Stimulated activated CD8-positive, alpha-beta memory T cell treated with anti-CD3 and anti-CD28 coated beads, Interleukin-12 subunit alpha, Interleukin-12 subunit beta, amount 100 ng/mL, for 4 hours (primary cell): ENCODE data around the gene GLRB.
"Not testable (repeated sequence)": the region's sequence is repeated elsewhere in the genome, so short reads cannot be mapped to it uniquely, and the experiment has no call there.

Experiments
- DNase-seq: peaks from one replicate; pipeline ENCODE4 v3.0.0-alpha.2; 2020; ENCODE audit warnings: low read depth

The GLRB gene

DNA sequence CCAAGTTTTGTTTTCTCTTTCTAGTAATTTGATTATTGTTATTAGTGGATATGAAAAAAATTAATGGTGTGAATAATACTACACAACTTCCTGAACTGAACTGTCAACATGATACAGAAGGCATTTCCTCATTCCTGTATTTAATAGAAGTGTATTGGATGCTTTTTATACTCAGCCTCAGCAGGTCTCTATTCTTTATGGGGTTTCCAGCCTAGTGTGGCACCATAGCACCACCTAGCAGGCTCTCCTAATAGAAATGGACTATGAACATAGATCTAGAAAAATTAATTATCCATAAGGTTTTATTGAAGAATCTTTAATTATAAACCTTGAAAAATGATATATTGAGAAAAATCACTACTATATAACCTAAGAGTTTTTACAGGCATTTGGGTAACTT, 52.4 kb downstream of the GLRB start:
- no peak for DNase-seq

DNA sequence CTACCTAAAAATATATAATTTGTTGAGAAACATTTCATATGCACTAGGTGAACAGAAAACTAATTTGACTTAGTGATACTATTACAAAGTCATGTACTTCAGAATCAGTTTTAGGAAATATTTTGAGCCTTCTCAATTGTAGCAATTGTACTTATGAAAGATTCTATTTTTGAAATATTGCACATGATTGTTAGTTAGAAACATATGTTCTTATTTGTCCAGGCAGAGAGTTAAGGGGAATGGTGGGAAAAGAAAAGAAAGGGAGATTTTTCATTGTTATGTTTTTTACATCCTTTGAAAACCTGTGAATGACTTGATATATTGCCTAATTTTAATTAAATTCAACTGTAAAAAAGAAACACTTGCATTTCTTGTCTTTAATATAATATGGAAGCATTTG, 66.0 kb downstream of the GLRB start:
- no peak for DNase-seq

DNA sequence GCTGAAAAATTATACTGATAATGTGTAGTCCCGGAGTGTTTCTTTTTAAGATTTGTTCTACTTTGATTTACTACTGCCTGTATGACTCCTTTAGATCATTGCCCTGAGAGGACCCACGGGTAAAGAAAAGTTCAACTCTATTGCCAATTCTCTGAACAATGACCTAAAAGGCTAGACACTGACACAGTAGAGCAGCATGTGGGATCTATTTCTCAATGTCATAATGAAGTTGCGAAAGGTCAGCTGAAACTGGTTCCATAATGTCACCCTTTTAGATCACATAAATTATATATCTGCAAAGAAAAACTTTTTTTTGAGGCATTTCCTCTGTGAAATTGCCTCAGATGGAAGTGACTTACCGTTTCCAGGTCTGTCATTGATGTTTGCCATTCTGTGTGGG, 67.4 kb downstream of the GLRB start:
- no peak for DNase-seq

DNA sequence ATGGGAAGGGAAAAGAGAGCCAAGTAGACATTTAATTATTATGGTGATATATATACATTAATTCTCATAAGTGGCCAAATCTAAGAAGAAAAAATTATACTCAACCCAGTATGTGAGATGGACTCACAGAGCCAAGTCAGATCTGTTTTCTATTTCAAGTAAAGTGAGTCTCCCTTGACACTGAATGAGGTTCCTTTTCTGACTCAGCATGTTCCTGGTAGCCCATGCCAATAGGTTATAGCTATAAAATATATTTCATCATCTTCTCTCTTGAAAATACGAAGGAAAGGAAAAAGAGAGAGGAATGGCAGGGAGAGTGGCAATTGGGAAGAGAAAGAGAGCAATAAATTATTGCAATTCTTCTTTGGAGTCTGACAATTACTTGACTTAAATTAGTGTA, 75.8 kb downstream of the GLRB start:
- no peak for DNase-seq

DNA sequence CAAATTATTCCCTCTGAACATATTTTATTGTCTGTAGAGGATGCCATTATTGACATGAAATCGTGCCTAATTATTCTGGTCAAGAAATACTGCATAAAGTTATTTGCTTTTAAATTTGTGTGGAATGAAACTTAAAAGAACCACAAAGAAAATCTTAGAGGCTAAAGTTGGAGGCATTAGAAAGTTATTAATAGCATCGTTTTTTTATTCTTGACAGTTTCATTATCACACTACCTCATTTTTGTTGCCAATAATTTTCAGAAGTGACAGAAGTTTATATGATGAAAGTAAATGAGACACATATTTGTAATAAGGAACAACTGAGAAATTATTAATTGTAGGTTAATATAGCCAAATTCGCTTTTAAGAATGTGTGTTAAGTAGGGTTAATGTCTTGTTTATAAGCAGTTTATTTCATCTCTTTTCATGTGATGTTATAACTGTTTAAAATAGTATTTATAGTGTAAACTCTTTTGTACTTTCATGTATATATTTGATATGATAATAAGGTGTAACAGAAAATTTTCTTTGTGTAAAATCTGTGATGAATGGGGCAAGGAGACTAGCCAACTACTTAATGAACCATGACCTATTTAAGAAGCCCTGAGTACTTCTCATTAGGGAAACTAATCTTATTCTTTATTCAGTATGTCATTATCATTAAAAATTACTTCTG, 90.1 kb downstream of the GLRB start:
- no peak for DNase-seq

DNA sequence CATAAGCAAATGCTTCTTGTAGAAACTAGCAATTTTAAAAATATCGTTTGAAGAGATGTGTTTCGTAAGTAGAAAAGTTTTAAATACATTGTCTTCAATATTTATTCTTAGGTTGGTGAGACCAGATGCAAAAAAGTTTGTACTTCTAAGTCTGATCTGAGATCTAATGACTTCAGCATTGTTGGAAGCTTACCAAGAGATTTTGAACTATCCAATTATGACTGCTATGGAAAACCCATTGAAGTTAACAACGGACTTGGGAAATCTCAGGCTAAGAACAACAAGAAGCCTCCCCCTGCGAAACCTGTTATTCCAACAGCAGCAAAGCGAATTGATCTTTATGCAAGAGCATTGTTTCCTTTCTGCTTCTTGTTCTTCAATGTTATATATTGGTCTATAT, 94.4 kb downstream of the GLRB start:
- DNase-seq: no peak

DNA sequence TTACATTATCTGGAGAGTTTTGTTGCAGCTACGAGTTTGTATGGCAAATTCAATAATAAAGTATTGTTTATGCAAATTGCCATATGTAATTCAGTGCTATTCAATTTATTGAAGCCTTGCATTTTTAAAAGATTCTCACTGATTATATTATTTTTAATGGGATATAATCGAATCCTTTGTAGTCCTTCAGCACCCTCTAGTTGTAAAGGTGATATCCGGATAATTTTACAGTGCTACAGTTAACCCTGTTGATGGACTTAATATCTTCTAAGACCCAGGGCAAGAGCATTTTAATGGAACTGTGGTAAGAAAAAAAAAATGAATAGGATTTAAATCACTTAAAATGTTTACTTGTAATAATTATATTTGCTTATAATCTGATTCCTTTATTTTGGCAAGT, 96.1 kb downstream of the GLRB start:
- DNase-seq: no peak

DNA sequence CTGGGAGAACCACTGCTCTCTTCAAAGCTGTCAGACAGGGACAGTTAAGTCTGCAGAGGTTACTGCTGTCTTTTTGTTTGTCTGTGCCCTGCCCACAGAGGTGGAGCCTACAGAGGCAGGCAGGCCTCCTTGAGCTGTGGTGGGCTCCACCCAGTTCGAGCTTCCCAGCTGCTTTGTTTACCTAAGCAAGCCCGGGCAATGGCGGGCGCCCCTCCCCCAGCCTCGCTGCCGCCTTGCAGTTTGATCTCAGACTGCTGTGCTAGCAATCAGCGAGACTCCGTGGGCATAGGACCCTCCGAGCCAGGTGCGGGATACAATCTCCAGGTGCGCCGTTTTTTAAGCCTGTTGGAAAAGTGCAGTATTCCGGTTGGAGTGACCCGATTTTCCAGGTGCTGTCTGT, 104.3 kb downstream of the GLRB start:
- DNase-seq: not testable (repeated sequence)

DNA sequence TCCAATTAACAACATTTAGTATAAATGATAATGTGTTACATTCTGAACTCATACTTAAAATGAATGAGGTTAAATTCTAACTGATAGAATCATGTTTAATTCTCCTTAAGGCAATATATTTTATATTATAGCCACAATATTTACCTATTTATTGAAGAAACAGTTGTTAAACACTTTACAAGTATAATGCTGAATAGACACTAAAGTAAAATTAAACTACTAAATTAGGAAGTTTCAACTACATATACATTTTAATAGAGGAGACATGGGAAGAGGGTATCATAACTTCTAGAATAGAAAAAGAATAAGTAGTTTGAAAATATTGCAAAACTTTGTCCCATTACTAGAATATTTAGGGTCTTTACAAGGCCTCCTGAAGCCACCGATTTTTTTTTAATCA, 108.3 kb downstream of the GLRB start:
- no peak for DNase-seq

DNA sequence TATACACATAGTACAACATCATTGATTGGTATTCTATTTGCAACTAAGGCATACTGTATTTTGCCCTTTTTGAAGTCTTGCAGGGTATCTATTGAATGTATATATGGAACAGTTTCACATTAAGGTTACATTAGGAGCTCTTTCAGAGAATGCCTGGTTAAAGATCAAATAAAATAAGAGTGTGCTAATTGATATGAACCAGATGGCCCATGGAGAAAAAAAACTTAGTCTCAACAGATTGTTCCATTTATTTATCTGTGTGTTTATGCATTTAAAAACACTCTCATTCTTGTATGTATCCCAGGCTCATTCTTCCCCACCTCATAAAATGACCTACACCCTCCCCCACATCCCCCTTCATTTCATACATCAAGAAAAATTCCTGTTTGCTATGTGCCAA, 109.4 kb downstream of the GLRB start:
- no peak for DNase-seq

DNA sequence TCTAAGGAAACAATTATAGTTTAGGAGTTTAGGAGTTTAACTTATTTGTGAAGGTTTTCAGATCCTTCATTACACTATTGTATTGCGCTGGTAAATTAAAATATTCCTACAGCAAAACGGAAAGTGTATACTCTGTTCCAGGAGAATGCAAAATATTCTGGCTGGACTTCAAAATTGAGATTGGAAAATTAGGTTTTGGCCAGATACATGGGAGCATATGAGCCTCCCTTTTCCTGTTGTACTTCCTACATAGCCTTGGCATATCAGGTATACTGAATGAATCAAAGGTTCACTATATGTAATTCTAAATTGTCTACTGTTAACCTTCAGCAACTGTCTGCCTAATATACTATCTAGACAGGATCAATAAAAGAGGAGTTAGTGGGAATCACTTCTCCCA, 119.4 kb downstream of the GLRB start:
- no peak for DNase-seq

DNA sequence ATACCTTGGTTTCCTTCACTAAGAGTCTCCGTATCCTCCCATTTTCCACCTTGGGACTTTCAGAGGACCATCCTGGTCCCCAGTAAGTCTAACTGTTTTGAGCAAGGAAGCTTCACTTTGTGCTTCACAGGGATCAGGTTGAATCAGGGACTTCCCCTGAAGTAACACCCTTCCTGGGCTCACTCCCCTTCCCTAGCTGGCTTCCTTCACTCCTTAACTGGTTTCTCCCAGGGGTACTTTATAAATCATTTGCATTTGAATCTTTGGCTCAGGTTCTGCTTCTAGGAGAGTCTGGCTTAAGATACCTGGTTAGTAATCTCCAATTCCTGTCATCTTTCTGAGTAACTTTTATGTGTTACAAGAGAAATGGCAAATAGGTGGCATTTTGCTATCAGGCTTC, 120.1 kb downstream of the GLRB start:
- no peak for DNase-seq

DNA sequence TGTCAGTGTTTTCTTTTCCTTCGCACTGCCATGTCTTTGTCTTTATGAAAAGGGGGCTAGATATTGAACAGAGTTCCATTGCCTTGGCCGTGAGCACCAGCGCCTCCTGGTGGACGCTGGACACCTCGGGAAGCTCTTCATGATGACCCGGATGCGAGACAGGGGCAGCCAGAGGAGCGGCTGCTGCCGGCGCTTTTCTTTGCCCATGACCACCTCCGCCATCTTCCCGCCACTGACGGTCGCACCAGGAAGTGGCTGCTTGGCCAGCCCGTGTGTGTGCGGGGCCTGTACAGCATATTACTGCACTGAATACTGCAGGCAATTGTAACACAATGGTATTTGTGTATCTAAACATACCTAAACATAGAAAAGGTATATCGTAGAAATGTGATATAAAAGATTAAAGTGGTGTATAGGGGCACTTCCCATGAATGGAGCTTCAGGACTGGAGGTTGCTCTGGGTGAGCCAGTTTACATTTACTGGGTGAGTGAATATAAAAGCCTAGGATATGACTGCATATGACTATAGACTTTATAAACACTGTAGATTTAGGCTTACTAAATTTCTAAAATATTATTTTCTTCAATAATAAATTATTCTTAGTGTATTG, 128.8 kb downstream of the GLRB start:
- DNase-seq: no peak

DNA sequence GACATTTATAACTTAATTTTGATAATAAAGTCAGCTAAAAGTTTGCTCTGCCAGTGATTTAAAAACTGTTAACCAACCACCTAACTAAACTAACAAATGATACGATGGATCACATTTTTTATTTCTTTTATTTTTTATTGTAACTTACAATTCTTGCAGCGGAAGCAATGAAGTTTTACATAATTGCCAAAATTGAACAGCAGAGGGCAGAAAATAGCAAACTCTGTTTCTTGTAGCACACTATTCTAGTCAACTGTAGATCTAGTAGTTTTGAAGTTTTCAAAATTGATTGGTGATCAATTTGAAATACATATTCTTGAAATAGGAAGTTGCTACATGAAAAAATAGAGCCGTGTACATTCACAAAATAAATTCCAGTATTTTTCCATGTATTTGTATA, 141.8 kb downstream of the GLRB start:
- DNase-seq: no peak

DNA sequence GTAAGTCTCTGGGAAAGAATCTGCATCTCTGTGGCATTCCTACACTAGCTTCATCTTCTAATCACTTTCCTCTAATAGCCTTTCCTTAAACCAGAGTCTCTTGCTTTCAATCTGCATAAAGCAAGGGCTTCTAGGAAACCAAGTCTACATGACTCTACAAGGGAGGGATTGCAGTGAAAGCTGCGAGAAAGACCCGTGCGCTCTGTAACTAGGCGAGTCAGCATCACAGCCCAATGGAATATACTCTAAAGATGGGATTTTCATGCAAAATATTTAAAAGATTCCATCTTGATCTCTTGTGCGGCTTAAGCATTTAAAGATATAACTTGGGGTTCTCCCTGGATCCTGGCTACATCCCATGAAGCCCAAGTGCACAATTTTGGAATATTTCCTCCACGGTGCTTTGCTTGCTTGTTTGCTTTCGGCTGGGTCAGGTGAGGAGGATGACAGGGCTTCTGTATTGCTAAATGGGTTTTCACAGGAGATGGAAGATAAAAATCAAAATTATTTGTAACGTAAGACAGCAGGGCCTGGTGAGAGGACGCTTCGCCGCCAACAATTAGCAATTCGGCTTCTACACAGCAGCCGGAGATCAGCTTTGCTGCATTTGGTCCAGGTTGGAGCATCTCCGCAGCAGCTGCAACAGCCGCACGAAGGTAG, 143.9 kb downstream of the GLRB start:
- DNase-seq: no peak

DNA sequence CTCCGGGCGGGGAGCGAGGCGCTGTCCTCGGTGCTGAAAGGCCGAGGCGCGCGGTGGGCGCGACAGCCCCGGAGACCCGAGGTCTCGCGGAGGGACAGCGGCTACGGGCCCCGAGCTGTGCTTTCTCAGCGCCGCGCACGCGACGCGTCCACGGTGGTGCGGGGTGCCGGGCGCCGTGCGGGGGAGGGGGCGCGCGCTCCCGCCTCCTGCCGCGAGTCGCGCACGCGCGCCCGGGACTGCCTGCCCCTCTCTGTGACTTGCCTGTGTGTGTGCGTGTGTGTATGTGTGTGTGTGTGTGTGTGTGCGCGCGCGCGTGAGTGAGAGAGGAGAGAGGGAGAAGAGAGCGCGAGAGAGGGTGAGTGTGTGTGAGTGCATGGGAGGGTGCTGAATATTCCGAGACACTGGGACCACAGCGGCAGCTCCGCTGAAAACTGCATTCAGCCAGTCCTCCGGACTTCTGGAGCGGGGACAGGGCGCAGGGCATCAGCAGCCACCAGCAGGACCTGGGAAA, 144.5 kb downstream of the GLRB start, which contains the start of gene GRIA2:
GRIA2 (plus strand) TSS at position 358 of the 511 bp plus-strand sequence. CDS start 315 bp downstream, outside the sequence.
- no peak for DNase-seq

DNA sequence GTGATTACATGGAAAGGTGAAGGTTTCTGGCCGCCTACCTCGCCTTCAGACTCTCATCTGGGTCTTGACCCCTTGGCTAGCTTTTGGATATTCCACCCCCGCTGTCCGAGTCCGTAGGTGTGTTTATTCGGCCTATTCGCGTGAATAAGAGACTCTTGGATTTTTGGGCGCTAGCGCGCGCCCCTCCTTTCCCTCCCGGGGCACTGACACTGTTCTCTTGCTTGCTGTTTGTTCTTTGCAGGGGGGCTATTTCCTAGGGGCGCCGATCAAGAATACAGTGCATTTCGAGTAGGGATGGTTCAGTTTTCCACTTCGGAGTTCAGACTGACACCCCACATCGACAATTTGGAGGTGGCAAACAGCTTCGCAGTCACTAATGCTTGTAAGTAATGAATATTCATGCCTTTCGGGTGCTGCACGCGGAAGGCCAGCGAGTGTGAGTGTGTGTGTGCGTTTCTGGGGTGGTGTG, 145.5 kb downstream of the GLRB start:
- no peak for DNase-seq
